Stimulated activated CD4-positive, alpha-beta T cell treated with anti-CD3 and anti-CD28 coated beads, TNF-alpha, amount 100 ng/mL, for 1 hour (primary cell): ENCODE measurements around the gene ATXN7L1.
A peak's percentile ranks its signal among the peaks of the same experiment; 100 is the strongest.
"Not testable (repeated sequence)": the region's sequence is repeated elsewhere in the genome, so short reads cannot be mapped to it uniquely, and the experiment has no call there.

ENCODE experiments used
- DNase-seq, 3 donors: peaks; one replicate each; pipeline ENCODE4 v3.0.0-alpha.2; 2020; ENCODE audit warnings: low read depth in 3 of 3, low spot score in 1 of 3

ATXN7L1 gene

DNA sequence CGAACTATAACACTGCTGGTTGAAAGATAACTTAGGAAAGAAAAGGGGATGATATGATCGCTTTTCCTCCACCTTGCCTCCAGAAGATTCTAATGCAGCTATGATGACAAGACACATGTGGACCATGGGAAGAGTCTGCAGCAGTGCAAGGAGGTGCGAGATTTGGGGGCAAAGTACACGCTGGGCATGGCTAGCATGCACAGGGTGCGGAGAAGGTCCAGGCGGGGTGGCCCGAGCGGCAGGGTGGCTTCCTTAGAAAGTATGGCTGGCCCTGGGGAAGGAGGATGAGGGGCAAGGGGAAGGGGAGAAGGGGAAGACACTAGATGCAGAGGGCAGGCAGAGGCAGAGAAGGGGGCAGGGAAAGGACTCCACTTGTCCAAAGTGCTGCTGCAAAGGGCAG lies 15.6 kb downstream of the ATXN7L1 start:
- no peak for DNase-seq

DNA sequence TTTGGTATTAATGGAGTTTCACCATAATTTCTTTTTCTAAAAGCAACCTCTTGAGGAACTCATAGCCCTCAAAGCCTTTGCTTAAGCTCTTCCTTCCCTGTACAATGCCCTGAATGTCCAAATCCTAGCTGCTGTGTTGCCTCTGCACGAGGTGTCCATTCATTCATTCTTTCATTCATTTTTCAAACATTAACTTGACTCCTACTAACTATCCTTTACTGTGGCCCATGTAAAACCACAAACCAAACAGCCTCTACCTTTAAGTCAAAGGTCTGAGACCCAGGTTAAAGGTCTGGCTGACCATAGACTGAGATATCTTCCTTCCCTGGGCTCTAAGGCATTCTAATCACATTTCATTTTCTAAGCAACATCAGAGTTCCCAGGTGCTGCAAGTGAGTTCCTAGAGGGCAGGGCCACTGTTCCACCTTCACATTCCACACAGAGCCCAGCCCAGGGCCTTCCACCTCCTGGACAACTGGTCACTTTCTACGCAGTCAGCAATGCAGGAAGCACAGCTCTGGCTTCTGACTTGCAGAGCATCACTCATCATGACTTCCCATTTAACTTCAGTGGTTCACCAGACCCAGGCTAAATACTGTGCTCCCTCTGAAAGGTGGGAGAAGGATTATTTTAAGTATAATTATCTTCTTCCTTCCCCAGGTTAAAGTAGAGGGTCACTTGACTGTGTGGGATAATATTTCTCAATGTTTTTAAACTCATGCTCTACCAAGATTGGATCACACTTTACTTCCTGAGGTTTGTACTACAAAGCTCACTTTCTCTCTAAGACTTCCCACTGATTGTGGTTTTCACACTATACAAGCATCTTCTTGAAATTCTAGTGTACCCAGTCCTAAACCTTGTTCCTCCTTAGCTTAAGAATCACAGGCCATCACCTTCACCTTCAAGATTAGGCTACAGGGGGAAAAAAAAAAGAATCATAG lies 19.1 kb downstream of the ATXN7L1 start:
- no peak for DNase-seq

- no peak for DNase-seq
These were observed 21.9 kb downstream of the ATXN7L1 start for GRCh38 chr7:105854498-105854897.

DNA sequence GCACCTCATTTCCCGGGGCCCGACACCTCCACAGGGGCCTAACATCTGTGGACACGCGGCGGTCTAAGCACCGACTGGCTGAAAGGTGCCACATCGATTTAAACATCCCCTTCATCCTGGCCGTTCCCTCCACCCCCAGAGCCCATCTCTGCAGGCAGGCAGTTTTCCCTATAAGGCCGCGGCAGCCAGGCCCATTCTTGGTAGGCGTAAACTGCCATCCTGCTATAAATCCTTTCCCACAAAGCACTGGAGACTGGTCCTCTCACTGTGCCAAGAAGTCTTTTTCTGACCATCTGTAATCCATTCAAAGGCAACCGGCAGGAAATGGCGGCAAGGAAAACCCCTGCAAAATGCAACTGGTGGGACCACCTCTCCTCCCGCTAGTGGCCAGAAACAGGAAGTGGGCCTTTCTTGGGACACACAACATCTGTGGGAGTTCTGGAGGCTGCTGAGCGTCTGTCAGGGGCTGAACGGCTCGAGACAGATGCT lies 22.4 kb downstream of the ATXN7L1 start:
- DNase-seq: no peak

GRCh38 chr7:105851064-105851463 lies 25.3 kb downstream of the ATXN7L1 start:
- no peak for DNase-seq

DNA sequence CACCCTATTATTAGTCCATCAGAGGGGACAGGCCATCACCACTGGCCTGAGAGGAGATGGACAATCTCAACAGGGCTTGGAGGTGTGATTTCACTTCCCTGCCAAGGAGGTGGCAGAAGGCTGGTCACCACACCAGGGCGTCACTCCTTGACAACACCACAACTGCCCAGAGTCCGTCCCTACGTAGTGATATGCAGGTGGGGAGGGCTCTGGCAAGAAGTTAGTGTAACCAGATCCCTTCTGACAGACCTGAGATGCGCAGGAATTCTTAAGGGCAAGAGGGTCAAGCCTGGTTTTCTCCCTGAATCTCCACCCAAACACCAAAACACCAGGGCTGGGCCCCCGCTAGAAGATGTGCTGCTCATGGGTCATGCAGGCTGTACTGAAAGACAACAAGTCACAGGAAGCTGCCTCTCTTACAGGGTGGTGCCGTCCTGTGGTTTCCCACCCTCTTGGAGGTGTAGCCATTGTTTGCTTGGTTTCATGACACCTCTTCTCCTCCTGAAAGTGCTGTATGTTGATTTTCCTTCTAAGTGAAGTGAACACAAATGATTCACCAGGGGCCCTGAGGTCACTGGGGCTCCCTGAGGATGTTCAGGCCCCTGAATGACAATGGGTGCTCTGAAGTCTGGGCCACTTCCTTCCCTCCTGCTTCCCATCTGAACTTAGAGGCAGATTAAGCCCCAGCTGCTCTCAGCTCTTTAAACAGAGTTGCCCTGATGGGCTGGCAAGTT lies 27.1 kb downstream of the ATXN7L1 start:
- peak; percentile 16 to 50 (median 45) for DNase-seq

GRCh38 chr7:105846404-105846803 lies 30.0 kb downstream of the ATXN7L1 start:
- no peak for DNase-seq

DNA sequence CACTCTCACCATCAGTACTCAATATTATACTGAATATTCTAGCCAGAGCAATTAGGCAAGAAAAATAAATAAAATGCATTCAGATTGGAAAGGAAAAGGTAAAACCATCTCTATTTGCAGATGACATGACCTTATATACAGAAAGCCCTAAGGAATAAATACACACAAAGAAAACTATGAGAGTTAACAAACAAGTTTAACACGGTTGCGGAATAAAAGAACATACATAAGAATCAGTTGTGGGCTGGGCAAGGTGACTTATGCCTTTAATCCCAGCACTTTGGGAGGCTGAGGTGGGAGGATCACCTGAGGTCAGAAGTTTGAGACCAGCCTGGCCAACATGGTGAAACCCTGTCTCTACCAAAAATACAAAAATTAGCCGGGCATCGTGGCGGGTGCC lies 31.7 kb downstream of the ATXN7L1 start:
- DNase-seq: not testable (repeated sequence)

DNA sequence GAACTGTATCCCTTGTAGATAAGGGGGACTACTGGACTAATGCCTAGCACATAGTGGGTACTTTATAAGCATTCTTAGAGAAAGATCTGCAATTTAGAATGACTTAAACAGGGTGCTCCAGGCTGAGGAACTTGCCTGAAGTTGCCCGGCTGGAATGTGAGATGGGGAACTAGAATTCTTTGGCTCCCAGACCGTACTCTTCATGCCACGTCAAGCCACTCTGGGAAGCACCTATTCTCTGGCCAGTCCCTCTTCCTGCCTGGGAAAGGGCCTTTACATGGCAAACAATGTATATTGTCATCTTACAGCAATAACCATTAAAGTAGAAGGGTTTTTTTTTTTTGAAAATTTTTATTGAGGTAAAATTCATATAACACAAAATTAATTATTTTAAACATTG lies 34.5 kb downstream of the ATXN7L1 start:
- DNase-seq: no peak

- DNase-seq: no peak
These were observed 35.2 kb downstream of the ATXN7L1 start for GRCh38 chr7:105840981-105841749.

DNA sequence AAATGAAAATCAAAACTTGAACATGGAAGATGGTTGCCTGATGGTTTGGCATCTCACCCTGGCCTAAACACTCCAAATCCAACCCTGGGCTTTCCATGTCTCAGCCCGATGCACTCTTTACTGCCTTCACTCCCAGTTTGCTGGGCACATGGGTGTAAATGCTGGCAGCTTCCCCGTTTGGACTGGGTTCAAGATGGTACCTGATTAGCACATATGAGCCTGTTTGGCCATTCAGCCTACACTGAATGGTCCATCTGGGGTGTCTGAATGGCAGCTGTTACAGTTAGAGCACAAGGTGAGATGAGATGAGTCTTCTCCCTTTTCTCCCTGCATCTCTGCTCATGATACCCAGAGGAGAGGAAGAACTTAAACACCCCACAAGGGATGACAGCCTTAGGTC lies 37.1 kb downstream of the ATXN7L1 start:
- no peak for DNase-seq

DNA sequence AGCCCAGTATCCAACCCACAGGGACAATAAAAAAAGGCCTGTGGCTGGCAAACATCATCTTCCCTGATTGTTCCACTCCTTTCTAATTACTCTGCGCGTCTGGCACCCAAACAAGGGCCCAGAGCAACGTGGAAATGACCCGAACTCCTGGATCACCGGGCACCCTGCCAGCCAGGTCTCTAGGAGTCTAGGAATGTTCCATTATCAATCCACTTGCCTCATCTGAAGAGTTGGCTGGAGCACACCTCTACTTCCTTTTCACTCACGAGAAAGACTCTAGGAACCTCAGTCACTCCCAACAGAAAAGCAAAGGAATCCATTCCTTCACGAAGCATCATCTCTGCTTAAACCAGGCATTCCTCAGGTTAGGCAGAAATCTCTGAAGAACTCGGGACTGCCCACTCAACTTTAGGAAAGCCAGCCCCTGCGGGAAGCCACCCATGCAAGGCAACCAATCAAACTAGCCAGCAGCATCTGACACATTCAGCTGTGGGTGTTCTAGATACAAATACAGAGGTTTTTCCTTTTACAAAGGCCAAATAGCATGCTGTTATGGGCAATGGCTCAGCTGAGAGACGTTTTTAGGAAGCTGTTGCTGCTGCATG lies 37.7 kb downstream of the ATXN7L1 start:
- no peak for DNase-seq

GRCh38 chr7:105837765-105838626 lies 38.4 kb downstream of the ATXN7L1 start:
- no peak for DNase-seq

- no peak for DNase-seq
These were observed 41.0 kb downstream of the ATXN7L1 start for GRCh38 chr7:105835441-105835840.

DNA sequence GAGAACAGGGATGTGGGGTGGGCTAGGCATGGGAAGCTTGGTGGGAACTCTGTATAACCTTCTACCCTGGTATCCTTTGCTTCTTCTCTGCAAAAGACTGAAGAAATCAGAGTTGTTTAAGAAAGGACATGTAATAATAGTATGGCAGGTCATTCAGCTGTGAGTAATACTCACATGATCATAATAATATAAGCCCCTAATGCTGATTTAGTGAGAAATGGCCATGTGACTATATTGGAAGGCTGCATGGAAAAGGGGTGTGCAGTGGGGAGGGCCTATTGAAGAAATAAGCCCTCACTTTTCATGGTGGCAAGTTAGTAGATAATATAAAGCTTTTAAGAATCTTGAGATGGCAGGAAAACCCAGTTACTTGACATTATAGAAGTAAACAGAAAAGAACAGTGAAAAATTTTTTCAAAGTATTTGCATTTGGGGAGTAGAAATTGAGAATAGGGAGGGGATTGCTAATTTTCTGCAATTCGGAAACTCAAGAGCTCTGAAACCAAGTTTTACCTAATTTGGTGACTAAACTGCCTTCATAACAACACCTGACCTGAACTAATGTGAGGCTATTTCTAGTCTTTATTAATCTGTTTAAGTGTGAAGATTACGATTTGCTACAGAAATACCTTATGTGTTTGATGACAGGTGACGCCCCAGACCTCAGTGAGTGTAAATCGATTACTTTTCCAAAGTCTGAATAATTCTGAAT lies 44.4 kb downstream of the ATXN7L1 start:
- no peak for DNase-seq

DNA sequence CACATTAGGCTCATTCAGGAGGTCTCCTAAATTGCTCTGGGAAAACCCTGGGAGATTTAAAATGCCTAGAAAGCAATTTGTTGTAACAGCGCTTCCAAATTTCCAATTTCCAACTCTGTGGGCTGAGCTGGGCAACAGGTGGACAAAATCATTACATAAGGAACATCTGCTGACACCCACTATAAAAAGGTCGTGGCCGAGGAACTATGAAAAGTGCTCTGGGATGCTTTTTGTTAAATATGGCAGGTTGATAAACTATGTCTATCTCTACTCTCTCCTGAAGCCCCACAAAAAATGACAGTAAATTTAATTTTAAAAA lies 45.1 kb downstream of the ATXN7L1 start:
- no peak for DNase-seq

- DNase-seq: no peak
These were observed 45.7 kb downstream of the ATXN7L1 start for GRCh38 chr7:105830405-105831301.

- no peak for DNase-seq
These were observed 46.6 kb downstream of the ATXN7L1 start for GRCh38 chr7:105829681-105830322.
